Hepatocyte (in vitro differentiated cells): Measurements from ENCODE around the gene ASGR1.

Source experiments
- EZH2phosphoT487 ChIP-seq: fragments of 200-600 bp; sonication (generic); IDR thresholded peaks from one replicate; pipeline ENCODE4 v1.6.1; 2018; ENCODE audit warnings: antibody characterized with exemption, mild to moderate bottlenecking, low read depth, moderate library complexity; ENCODE audit not compliant: unreplicated experiment, severe bottlenecking
- TF ChIP-seq, protein P1 (sequence below): fragments of 200-600 bp; sonication (generic); IDR thresholded peaks from 2 replicates; pipeline ENCODE4 v1.5.1; 2016; ENCODE audit warnings: antibody characterized with exemption, mild to moderate bottlenecking; ENCODE audit not compliant: poor library complexity

DNA sequence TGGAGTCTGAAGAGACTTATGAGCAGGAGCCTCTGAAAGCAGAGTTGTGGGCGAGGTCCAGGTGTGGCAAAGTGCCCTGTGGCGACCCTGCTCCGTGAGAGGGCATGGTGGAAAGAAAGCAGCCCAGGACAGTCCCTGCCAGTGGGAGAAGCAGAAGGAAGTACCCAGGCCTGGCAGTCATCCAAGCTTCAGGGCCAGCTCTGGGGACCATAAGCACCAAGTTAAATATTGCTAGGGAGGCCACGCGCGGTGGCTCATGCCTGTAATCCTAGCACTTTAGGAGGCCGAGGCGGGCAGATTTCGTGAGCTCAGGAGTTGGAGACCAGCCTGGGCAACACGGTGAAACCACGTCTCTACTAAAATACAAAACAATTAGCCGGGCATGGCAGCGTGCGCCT is 4.9 kb upstream of the ASGR1 start:
- TF ChIP-seq, protein P1, sequence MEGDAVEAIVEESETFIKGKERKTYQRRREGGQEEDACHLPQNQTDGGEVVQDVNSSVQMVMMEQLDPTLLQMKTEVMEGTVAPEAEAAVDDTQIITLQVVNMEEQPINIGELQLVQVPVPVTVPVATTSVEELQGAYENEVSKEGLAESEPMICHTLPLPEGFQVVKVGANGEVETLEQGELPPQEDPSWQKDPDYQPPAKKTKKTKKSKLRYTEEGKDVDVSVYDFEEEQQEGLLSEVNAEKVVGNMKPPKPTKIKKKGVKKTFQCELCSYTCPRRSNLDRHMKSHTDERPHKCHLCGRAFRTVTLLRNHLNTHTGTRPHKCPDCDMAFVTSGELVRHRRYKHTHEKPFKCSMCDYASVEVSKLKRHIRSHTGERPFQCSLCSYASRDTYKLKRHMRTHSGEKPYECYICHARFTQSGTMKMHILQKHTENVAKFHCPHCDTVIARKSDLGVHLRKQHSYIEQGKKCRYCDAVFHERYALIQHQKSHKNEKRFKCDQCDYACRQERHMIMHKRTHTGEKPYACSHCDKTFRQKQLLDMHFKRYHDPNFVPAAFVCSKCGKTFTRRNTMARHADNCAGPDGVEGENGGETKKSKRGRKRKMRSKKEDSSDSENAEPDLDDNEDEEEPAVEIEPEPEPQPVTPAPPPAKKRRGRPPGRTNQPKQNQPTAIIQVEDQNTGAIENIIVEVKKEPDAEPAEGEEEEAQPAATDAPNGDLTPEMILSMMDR, result no peak
- TF ChIP-seq EZH2phosphoT487, result no peak
